K562 (cell line): ENCODE results near the gene EIF4E2.

Source experiments
- CTCF ChIP-seq, 3 experiments: IDR thresholded peaks in 2 of 3; conservative IDR thresholded peaks in 1 of 3; 2 replicates each; pipeline ENCODE4 v1.5.1; 2011 to 2012; ENCODE audit warnings: low read length in 3 of 3, mild to moderate bottlenecking in 3 of 3, control low read depth in 2 of 3, improper control_type of control experiment in 1 of 3, inconsistent platforms in 1 of 3, low read depth in 1 of 3, mixed read lengths in 1 of 3, moderate library complexity in 1 of 3; ENCODE audit not compliant: insufficient read depth in 2 of 3
- MAFK ChIP-seq: IDR thresholded peaks from 2 replicates; pipeline ENCODE4 v1.6.1; 2011; ENCODE audit warnings: low read length, improper control_type of control experiment
- MLX ChIP-seq, 2 experiments: fragments of 450-650 bp in 1 of 2; sonication (generic) in 1 of 2; formaldehyde crosslinking; conservative IDR thresholded peaks; 2 replicates each; pipeline versions ENCODE4 v1.4.0 to v1.8.1; 2020 to 2022; ENCODE audit warnings: mild to moderate bottlenecking in 1 of 2, missing genetic modification reagents in 1 of 2
- PKNOX1 ChIP-seq: fragments of 450-650 bp; IDR thresholded peaks from 2 replicates; pipeline ENCODE4 v1.6.1; 2016
- USF2 ChIP-seq: sonication (generic); formaldehyde crosslinking; IDR thresholded peaks from 2 replicates; pipeline ENCODE4 v1.5.0; 2020; ENCODE audit warnings: missing genetic modification reagents
- ZNF274 ChIP-seq: IDR thresholded peaks from 2 replicates; pipeline ENCODE4 v1.6.1; 2011; ENCODE audit warnings: low read depth, mild to moderate bottlenecking, low read length, moderate library complexity, borderline replicate concordance

- TF ChIP-seq ZNF274 (no peak), USF2 (CRISPR knock-in tag) (no peak), MAFK (no peak), MLX (CRISPR knock-in tag; conservative IDR thresholded peaks at IDR 0.05) (no peak), CTCF (IDR thresholded peaks at IDR 0.05 in 2 of 3, conservative IDR thresholded peaks at IDR 0.05 in 1 of 3; ENCODE audit: insufficient read depth in 2 of 3, low read depth in 1 of 3, low read length in 3 of 3) (no peak), PKNOX1 (no peak)
Observed at GRCh38 chr2:232571026-232571474, 20.6 kb downstream of the EIF4E2 start.
